BE2C (cell line): ENCODE measurements around the gene ESRP2.

ENCODE experiments used
- DNase-seq: peaks from one replicate; pipeline ENCODE4 v3.0.0-alpha.2; 2020
- H3K27me3 ChIP-seq: fragments of 250-450 bp; sonication (Bioruptor Pico); 2 replicates; pipeline ENCODE4 v1.5.1; 2020; ENCODE audit warnings: mild to moderate bottlenecking
- H3K36me3 ChIP-seq: fragments of 250-450 bp; sonication (Bioruptor Pico); 2 replicates; pipeline ENCODE4 v1.5.1; 2020; ENCODE audit warnings: mild to moderate bottlenecking
- H3K4me1 ChIP-seq: fragments of 250-450 bp; sonication (Bioruptor Pico); 2 replicates; pipeline ENCODE4 v1.5.1; 2020
- H3K4me3 ChIP-seq: 2 replicates; pipeline ENCODE4 v1.5.1; 2011; ENCODE audit warnings: low read depth, low read length
- H3K9me3 ChIP-seq: fragments of 250-450 bp; sonication (Bioruptor Pico); 2 replicates; pipeline ENCODE4 v1.5.1; 2020
- TF ChIP-seq, protein P1 (sequence below): IDR thresholded peaks from 2 replicates; pipeline ENCODE4 v1.5.1; 2012; ENCODE audit warnings: mild to moderate bottlenecking, low read depth, low read length

ESRP2 gene

DNA sequence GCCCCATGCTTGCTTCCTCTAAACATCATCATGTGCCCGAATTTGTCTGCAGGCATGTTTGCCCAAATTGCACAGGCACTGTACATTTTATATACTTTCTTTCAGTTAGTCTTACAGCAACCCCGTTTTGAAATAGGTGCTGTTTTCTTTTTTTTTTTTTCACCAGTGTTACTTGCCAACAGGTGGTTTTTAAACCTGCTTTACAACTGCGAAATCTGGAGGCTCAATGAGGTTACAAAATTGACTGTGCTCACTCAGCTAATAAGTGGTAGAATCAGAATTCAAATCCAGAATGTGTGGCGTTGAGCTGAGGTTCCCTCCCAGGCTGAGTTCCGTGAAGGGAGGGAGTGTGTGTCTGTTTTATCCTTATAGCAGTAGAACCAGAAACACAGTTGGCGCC, 15.0 kb upstream of the ESRP2 start:
- peaks cover 4% of the 10 kb centered on the region; the same call in 1 of the 2 replicates for H3K36me3 ChIP-seq
- TF ChIP-seq, protein P1, sequence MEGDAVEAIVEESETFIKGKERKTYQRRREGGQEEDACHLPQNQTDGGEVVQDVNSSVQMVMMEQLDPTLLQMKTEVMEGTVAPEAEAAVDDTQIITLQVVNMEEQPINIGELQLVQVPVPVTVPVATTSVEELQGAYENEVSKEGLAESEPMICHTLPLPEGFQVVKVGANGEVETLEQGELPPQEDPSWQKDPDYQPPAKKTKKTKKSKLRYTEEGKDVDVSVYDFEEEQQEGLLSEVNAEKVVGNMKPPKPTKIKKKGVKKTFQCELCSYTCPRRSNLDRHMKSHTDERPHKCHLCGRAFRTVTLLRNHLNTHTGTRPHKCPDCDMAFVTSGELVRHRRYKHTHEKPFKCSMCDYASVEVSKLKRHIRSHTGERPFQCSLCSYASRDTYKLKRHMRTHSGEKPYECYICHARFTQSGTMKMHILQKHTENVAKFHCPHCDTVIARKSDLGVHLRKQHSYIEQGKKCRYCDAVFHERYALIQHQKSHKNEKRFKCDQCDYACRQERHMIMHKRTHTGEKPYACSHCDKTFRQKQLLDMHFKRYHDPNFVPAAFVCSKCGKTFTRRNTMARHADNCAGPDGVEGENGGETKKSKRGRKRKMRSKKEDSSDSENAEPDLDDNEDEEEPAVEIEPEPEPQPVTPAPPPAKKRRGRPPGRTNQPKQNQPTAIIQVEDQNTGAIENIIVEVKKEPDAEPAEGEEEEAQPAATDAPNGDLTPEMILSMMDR, result no peak
- no peaks in the 10 kb centered on the region for H3K27me3 ChIP-seq
- H3K4me3 ChIP-seq, result no peak overlapping the region
- no peaks in the 10 kb centered on the region for H3K9me3 ChIP-seq
- H3K4me1 ChIP-seq, result no peaks in the 10 kb centered on the region
- DNase-seq, result no peak

DNA sequence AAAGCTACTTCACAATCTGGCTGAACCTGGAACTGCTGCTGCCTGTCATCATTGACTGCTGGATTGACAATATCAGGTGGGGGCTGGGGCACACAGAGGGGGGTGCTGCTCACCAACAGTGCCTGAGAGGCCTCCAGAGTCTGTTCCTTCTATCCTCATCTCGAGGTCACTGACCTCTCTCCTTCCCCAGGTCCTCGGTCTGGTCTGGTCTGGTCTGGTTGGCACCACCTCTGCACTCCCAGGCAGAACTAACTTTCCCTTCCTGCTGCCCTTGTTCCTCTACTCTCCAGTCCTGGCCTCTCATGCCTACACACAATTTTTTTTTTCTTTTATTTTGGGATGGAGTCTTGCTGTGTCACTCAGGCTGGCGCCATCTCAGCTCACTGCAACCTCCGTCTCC, 13.4 kb upstream of the ESRP2 start:
- TF ChIP-seq, protein P1, result no peak
- H3K4me1 ChIP-seq, result no peaks in the 10 kb centered on the region
- H3K27me3 ChIP-seq, result no peaks in the 10 kb centered on the region
- DNase-seq, result no peak
- H3K9me3 ChIP-seq, result no peaks in the 10 kb centered on the region
- peaks cover 4% of the 10 kb centered on the region; the same call in 1 of the 2 replicates for H3K36me3 ChIP-seq
- no peak overlapping the region for H3K4me3 ChIP-seq

GRCh38 chr16:68247932-68248331, 12.0 kb upstream of the ESRP2 start:
- no peaks in the 10 kb centered on the region for H3K4me1 ChIP-seq
- H3K9me3 ChIP-seq, result no peaks in the 10 kb centered on the region
- H3K36me3 ChIP-seq, result peaks cover 4% of the 10 kb centered on the region; the same call in 1 of the 2 replicates
- H3K27me3 ChIP-seq, result no peaks in the 10 kb centered on the region
- TF ChIP-seq, protein P1, result no peak
- DNase-seq, result no peak
- no peak overlapping the region for H3K4me3 ChIP-seq

DNA sequence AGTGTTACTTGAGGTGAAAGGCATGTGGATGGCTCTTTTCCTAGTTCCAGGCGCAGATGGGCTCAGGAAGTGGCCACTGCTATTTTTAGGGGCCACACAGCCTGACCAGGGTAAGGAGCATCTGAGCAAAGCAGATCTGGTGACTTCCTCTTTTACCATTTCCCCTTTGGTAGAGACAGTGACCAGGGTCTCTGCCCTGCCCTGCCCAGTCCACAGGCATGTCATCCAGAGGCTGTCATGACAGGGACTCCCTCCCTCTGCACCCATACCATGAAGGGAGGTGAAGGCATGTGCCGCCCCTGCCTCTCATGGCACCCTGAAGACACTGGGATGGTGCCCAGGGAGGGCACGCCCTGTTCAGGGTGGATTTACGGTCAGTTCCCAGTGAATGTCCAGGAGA, 11.5 kb upstream of the ESRP2 start:
- Histone ChIP-seq H3K27me3 (no peaks in the 10 kb centered on the region), H3K9me3 (no peaks in the 10 kb centered on the region), H3K4me3 (no peak overlapping the region), H3K36me3 (peaks cover 4% of the 10 kb centered on the region; the same call in 1 of the 2 replicates), H3K4me1 (no peaks in the 10 kb centered on the region)
- TF ChIP-seq, protein P1, result no peak
- no peak for DNase-seq

DNA sequence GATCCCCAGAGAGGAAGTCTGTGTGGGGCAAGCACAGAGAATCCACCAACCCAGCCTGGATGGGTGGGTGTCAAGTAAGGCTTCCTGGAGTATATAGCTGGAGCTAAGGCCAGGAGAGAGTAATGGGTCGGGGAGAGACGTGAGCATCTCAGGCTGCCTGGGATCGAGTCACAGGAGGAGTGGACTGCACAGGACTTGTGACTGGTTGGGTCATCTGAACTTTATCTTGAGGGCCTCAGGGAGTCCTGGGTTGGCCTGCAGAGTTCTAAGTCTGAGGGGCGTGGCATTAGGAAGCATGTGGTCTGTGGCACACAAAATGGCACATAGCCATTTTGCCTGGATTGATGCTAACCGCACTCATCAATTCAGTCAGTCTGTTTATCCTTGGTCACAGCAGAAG, 10.7 kb upstream of the ESRP2 start:
- Histone ChIP-seq H3K4me1 (no peaks in the 10 kb centered on the region), H3K9me3 (no peaks in the 10 kb centered on the region), H3K27me3 (no peaks in the 10 kb centered on the region), H3K4me3 (no peak overlapping the region), H3K36me3 (peaks cover 4% of the 10 kb centered on the region; the same call in 1 of the 2 replicates)
- TF ChIP-seq, protein P1, result no peak
- DNase-seq, result no peak

- TF ChIP-seq, protein P1, result no peak
- no peaks in the 10 kb centered on the region for H3K4me1 ChIP-seq
Measured at GRCh38 chr16:68246121-68246520, 10.2 kb upstream of the ESRP2 start.

More at GRCh38 chr16:68246121-68246520, 10.2 kb upstream of the ESRP2 start:
- H3K9me3 ChIP-seq, result no peaks in the 10 kb centered on the region
- peaks cover 4% of the 10 kb centered on the region; the same call in 1 of the 2 replicates for H3K36me3 ChIP-seq
- H3K4me3 ChIP-seq, result peak overlapping the region; percentile 94
- no peak for DNase-seq
- no peaks in the 10 kb centered on the region for H3K27me3 ChIP-seq
